Psoas muscle (tissue), 8 donors: ENCODE results near the gene AGRP. TPM values are rescaled to one million over a fixed set of nuclear protein-coding genes. Genes with fewer than 3 reads are reported as not detected.

ENCODE experiments used
- ATAC-seq, 4 donors: fragments of 200-7000 bp; cut with Tn5 transposase; one replicate each; pipeline ENCODE4 v1.9.1; 2020; ENCODE audit warnings: moderate library complexity in 3 of 4, mild to moderate bottlenecking in 2 of 4
- DNase-seq, 2 donors: peaks; one replicate each; pipeline ENCODE4 v3.0.0-alpha.2; 2020
- H3K27ac ChIP-seq: fragments of 200-600 bp; one replicate; pipeline ENCODE4 v1.8.0; 2022
- H3K27me3 ChIP-seq, 3 donors: fragments of 200-600 bp in 1 of 3; one replicate each; pipeline versions ENCODE4 v1.6.1 to v1.8.0; 2013 to 2022; ENCODE audit warnings: low read length in 2 of 3, mild to moderate bottlenecking in 2 of 3, moderate library complexity in 1 of 3; ENCODE audit not compliant: insufficient read depth in 3 of 3
- H3K36me3 ChIP-seq, 2 donors: fragments of 200-600 bp in 1 of 2; one replicate each; pipeline versions ENCODE4 v1.6.1 to v1.8.0; 2013 to 2022; ENCODE audit warnings: low read depth in 1 of 2, mild to moderate bottlenecking in 1 of 2, moderate library complexity in 1 of 2; ENCODE audit not compliant: insufficient read depth in 1 of 2
- H3K4me1 ChIP-seq: fragments of 200-600 bp; one replicate; pipeline ENCODE4 v1.8.0; 2022
- H3K4me3 ChIP-seq: fragments of 200-600 bp; one replicate; pipeline ENCODE4 v1.8.0; 2022; ENCODE audit warnings: mild to moderate bottlenecking
- H3K9me3 ChIP-seq: fragments of 200-600 bp; one replicate; pipeline ENCODE4 v1.8.0; 2022
- WGBS, 3 donors: extraction: QIAGEN DNeasy Blood & Tissue Kit; methylation state at CpG; one replicate each; pipeline versions ENCODE4 v1.1.6 to v1.1.7; 2013; 5-methylcytosine and 5-hydroxymethylcytosine counted together
- intact Hi-C, 2 donors: fragments of 100-400 bp; cut with DNase I; formaldehyde crosslinking; loops; one replicate each; pipeline versions ENCODE4 v1.11.0 to v1.14.2; 2022
- polyA plus RNA-seq, 3 donors: library from polyadenylated mRNA; stranded (reverse); fragments of 200-250 nt; gene quantifications; one replicate each; pipeline ENCODE4 v1.2.3, GENCODE V29; 2013
- total RNA-seq, 4 donors: library from RNA; stranded (reverse); fragmentation: NEBNext Ultra II Directional in 2 of 4; extraction: Animal tissue kit (Norgen Biotek cat#: 25700) in 2 of 4; gene quantifications; one replicate each; pipeline versions ENCODE4 v1.2.1 to v1.2.4, GENCODE V29; 2021 to 2023
- TF ChIP-seq, protein P1 (sequence below): fragments of 200-600 bp; IDR thresholded peaks from one replicate; pipeline ENCODE4 v1.8.0; 2022; ENCODE audit warnings: antibody characterized with exemption
- donor health status: healthy with polysubstance abuse.
- donor health status: DM: no; HTN: no; CAD: no; lungs with moderate emphysema.
- donor health status: Bipolar disorder and iron deficiency.
- donor health status: healthy.
- donor health status: DM: yes; HTN: yes; CAD: no.
- donor health status: DM: no; HTN: no; CAD: no.
- donor health status: DM: no; HTN: no; CAD: no.
- donor health status: DM: yes; HTN: yes; CAD: no.

The AGRP gene
- total and polyA plus RNA-seq, 7 donors: not detected

DNA sequence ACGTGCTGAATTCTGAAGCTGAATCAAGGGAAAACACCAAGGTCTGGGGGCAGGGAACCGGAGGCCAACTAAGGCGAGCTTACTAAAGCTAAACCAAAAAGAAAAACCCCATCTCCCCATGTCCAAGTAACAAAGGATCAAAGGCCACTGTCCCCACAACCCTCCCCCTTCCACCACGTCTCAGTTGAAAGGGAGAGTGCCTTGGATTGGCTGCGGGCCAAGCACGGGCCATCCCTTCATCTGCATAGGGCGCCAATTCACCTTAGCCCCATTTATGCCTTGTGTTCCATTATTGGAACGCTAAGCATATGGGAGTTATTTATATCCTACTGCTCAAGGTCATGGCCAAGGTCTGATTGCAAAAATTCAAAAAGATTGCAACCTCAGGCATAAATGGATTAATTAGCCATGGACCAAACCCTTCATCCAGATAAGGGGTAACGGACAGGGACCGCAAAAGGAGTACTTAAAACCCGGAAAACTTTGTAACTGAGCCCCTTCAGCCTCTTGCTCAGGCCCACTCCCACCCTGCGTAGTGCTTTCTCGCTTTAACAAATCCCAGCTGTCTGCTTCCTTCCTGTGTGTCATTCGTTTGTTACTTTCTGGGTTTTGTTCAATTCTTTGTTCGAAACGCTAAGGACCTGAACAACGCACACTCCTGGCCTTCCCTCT is 1.6 kb downstream of the AGRP start:
- peak; percentile 9 to 33 (median 19) for ATAC-seq
- peaks cover 0 to 11% of the 10 kb centered on the region in 2 donors for H3K36me3 ChIP-seq
- no peaks in the 10 kb centered on the region for H3K27me3 ChIP-seq
- H3K9me3 ChIP-seq: no peaks in the 10 kb centered on the region
- peaks cover 17% of the 10 kb centered on the region for H3K4me1 ChIP-seq
- peak; percentile 60 to 75 for DNase-seq
- TF ChIP-seq, protein P1, sequence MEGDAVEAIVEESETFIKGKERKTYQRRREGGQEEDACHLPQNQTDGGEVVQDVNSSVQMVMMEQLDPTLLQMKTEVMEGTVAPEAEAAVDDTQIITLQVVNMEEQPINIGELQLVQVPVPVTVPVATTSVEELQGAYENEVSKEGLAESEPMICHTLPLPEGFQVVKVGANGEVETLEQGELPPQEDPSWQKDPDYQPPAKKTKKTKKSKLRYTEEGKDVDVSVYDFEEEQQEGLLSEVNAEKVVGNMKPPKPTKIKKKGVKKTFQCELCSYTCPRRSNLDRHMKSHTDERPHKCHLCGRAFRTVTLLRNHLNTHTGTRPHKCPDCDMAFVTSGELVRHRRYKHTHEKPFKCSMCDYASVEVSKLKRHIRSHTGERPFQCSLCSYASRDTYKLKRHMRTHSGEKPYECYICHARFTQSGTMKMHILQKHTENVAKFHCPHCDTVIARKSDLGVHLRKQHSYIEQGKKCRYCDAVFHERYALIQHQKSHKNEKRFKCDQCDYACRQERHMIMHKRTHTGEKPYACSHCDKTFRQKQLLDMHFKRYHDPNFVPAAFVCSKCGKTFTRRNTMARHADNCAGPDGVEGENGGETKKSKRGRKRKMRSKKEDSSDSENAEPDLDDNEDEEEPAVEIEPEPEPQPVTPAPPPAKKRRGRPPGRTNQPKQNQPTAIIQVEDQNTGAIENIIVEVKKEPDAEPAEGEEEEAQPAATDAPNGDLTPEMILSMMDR: no peak
- WGBS, 3 donors: 14 to 21% (median 18%) methylated on average over 17 of the region's 17 CpGs
- intact Hi-C loops: loop anchor here in 1 of 2 donors (5.0 kb wide), 1 partner anchor 36 kb away; no protein-coding TSS in a partner anchor
- peak overlapping the region; percentile 93 for H3K4me3 ChIP-seq
- H3K27ac ChIP-seq: peak overlapping the region; percentile 93

DNA sequence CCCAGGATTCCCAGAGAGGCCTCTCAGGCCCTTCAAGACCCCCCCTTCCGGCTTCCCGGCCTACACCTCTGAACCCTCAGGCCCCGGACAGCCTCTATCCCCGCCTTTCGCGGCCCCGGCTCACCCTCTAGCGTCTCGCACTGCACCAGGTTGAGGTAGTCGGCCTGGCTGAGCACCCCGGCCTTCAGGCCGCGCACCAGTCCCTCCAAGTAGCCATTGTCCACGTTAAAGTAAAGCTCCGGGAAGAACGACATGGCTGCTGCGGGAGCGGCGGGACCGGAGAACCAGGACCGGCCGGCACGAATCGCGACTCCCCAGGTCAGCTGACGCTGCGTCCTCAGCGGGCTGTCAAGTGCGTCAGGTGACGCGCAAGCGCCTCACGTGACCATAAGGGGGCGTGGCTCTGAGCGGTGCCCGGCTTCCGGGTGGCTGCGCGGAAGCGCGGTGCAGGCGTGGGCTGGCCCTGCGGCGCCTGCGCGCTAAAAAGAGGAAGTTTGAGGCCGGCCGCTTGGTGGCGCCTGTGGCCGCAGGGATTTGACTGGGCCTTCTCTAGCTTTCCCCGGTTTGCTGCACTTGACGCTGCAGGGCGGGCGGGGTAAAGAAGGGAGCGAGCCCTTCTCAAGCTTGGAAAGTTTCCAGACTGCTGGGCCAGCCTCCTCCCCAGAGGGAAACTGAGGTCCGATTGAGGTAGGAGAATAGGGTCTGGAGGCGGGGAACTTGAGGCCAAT is 2.4 kb downstream of the AGRP start, which contains the start of gene ATP6V0D1:
ATP6V0D1 (minus strand) TSS at position 325 of the 728 bp plus-strand sequence; CDS start at position 254, 71 bp downstream.
- peak within 1 kb of the TSS; percentile 93 for H3K4me3 ChIP-seq
- peaks cover 24% of the 10 kb centered on the region for H3K4me1 ChIP-seq
- intact Hi-C loops: loop anchor here in 1 of 2 donors (5.0 kb wide), 1 partner anchor 36 kb away; no protein-coding TSS in a partner anchor
- TF ChIP-seq, protein P1: peak; percentile 89
- no peaks in the 10 kb centered on the region for H3K27me3 ChIP-seq
- DNase-seq (peak; percentile 98 to 100), ATAC-seq (peak; percentile 97 to 99 (median 98))
- no peaks in the 10 kb centered on the region for H3K9me3 ChIP-seq
- H3K36me3 ChIP-seq: peaks cover 0 to 11% of the 10 kb centered on the region in 2 donors
- peak within 1 kb of the TSS; percentile 93 for H3K27ac ChIP-seq
- WGBS, 3 donors: 0 to 1% (median 0%) methylated on average over 55 to 57 of the region's 57 CpGs

DNA sequence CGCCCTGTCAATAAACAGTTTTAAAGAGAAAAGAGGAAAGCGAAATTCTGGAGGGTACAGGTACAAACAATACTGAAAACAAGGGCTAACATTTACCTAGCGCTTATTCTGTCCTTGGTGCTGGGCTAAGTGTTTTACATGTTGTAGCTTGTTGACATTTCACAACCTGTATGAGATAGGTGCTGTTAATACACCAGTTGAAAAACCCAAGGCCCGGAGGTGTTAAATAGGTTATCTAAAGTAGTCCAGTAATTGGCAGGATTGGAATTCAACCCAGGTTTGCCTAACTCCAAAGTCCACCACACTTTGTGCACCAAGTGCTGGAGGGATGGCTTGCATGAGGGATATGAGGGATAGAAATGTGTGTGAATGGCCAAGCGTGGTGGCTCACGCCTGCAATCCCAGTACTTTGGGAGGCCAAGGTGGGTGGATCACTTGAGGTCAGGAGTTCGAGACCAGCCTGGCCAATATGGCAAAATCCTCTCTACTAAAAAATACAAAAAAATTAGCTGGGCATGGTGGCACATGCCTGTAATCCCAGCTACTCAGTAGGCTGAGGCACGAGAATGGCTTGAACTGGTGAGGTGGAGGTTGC is 5.3 kb downstream of the AGRP start:
- no peaks in the 10 kb centered on the region for H3K27me3 ChIP-seq
- no peak for ATAC-seq
- 93 to 96% (median 95%) methylated on average over 8 of the region's 8 CpGs for WGBS, 3 donors

DNA sequence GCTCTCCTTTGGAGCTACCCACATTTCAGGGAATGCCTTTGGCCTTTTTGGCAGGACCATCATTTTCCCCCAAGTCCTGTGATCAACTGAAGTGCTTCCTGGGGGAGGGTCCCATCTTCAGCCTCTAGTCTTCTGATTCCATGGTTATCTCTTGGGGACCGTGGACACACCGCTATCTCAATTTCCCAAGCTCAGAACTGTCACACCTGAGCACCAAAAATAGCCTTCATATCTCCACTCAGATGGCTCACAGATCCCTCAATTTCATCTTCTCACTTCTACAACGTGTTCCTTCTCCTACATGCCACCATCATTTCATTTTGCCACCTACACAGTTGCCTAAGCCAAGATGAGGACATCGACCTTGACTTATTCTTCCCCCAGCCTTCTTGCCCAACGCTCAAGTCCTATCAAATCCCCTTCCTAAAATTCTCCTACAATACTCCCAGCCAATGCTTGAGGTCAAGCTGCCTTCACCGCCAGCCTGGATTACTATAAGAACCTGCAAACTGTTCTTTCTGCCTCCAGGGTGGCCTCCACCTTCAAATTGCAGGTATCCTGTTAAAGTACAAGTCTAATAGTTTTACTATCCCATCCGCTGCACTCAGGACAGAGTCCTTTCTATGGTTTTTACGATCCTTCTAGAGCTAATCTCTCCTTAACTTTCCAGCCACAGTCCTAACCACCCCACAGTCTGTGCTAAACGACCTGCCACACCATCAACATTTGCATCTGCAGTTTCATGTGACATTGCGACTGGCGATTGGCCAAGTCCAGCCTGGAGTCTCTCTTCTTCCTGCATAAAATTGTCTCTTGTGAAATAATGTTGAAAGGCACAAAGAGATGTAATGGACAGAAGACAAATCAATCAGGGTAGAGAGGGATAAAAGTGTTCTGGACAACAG is 8.5 kb downstream of the AGRP start:
- no peaks in the 10 kb centered on the region for H3K36me3 ChIP-seq
- DNase-seq: no peak
- ATAC-seq: no peak
- peaks cover 65% of the 10 kb centered on the region for H3K4me1 ChIP-seq
- intact Hi-C loops: no loop called here
- H3K27ac ChIP-seq: no peak overlapping the region
- H3K27me3 ChIP-seq: no peaks in the 10 kb centered on the region
- no peaks in the 10 kb centered on the region for H3K9me3 ChIP-seq
- TF ChIP-seq, protein P1: no peak
- WGBS, 3 donors: 66 to 91% (median 77%) methylated on average over 11 of the region's 11 CpGs
- H3K4me3 ChIP-seq: no peak overlapping the region

More for the DNA sequence above, 5.3 kb downstream of the AGRP start:
- intact Hi-C loops: no loop called here
- no peak overlapping the region for H3K4me3 ChIP-seq
- no peaks in the 10 kb centered on the region for H3K9me3 ChIP-seq
- H3K27ac ChIP-seq: no peak overlapping the region
- TF ChIP-seq, protein P1: no peak
- no peak for DNase-seq
- H3K36me3 ChIP-seq: no peaks in the 10 kb centered on the region
- H3K4me1 ChIP-seq: peaks cover 40% of the 10 kb centered on the region
